Fibroblast of peridontal ligament (primary cell): ENCODE measurements around the gene CAMK1D.

Experiments used
- DNase-seq: peaks from one replicate; pipeline ENCODE4 v3.0.0-alpha.2; 2010; ENCODE audit errors: extremely low read depth

CAMK1D gene

DNA sequence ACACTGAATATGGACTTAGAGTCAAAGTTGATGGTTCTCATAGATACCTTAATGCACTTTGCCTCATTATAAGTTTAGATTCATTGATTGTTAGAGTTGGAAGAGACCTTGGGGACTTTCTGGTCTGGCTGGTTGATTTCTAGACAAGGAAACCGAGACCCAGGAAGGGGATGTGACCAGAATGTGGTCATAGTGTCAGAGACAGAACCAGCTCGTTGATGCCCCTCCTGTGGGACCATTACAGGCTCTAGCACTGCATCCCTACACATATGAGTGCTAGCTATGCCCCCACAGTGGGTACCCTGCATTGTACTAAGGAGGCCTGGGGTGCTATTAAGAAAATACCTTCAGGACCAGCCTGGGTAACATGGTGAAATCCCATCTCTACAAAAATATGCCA, 306.6 kb downstream of the CAMK1D start:
- DNase-seq: no peak

DNA sequence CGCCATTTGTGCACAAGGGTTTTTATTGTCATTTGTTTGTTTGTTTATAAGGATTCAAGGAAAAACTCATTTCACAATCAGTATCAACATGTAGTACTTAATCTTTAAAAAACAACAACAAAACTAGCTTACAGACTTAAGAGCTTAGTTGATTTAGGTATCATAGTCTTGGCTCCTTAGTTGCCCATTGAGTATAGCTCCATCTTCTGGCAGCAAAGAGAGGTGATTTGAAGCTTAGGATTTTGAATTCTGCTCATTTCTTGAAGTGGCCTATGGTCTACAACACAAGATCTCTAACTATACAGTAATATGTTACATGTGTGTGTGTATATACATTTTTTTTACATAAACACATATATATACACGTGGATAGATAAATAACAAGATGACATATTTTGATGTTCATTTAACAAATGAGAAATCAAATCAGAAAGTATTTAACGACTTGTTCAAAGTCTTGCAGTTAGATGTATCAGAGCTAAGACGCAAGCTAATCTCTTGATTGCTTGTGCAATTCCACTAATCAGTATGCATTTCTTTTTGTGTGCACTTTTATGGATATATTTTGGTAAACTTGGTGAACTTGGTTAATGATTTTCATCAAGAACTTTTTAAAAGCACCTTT, 307.3 kb downstream of the CAMK1D start:
- DNase-seq: peak; percentile 70

- no peak for DNase-seq
Measured at GRCh38 chr10:12657489-12657888, 308.1 kb downstream of the CAMK1D start.

- DNase-seq: no peak
Measured at GRCh38 chr10:12658526-12658925, 309.2 kb downstream of the CAMK1D start.

GRCh38 chr10:12659706-12660105, 310.4 kb downstream of the CAMK1D start:
- DNase-seq: no peak

DNA sequence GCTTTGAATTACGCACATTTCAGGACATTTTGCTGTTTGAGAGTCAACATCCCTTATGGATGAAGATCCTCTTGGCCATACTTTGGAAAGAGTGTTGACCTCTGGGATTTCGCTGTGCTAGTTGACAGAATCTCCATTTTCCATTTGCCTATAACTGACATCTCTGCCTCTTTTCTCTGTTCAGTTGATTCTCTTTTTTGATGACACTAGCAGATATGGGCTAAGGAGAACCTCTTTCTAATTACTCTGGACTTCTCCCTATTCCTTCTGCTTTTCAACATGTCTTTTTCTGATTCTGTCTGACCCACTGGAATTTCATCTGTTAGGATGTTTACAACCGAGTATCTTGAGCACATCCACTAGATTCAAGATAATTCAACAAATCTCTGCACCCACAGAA, 311.5 kb downstream of the CAMK1D start:
- no peak for DNase-seq

GRCh38 chr10:12661671-12662070, 312.3 kb downstream of the CAMK1D start:
- DNase-seq: no peak

GRCh38 chr10:12663863-12664262, 314.5 kb downstream of the CAMK1D start:
- no peak for DNase-seq

DNA sequence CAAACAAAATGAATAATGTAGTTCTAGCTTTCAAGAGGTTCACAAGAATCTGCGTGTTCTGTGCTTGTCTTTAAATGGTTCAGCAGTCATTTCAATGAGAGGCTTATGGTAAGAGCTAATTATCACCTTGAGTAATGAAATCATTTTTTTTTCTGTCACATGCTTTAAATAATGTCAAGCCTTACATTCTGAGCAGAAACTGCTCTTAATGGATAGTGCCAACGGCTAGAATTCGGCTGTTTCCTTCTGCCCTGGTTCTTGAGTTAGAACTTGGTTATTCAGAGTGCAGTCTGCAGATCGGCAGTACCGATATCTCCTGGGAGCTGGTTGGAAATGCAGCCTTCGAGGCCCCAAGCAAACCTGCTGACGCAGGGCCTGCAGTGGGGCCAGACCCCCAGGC, 316.2 kb downstream of the CAMK1D start:
- DNase-seq: no peak

DNA sequence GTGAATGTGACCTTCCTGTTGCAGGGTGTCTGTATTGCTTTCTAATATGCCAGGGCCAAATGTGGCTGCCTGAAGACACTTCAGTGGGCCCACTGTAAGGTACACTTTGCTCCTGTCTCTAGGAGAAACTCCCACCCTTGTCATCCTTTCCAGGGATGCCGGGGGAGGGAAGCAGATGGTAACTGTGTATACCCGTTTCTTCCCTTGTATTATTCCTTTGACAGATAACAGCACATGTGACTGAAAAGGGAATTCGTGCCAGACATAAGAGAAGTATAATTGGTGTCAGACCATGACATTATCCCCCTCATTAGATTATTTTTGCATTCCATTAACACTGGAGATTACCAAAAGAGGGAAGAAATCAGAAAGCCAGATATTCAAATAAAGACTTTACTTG, 317.7 kb downstream of the CAMK1D start:
- no peak for DNase-seq

- no peak for DNase-seq
Measured at GRCh38 chr10:12668634-12669033, 319.3 kb downstream of the CAMK1D start.

GRCh38 chr10:12670004-12670403, 320.7 kb downstream of the CAMK1D start:
- no peak for DNase-seq

- DNase-seq: no peak
Measured at GRCh38 chr10:12675186-12675585, 325.8 kb downstream of the CAMK1D start.

DNA sequence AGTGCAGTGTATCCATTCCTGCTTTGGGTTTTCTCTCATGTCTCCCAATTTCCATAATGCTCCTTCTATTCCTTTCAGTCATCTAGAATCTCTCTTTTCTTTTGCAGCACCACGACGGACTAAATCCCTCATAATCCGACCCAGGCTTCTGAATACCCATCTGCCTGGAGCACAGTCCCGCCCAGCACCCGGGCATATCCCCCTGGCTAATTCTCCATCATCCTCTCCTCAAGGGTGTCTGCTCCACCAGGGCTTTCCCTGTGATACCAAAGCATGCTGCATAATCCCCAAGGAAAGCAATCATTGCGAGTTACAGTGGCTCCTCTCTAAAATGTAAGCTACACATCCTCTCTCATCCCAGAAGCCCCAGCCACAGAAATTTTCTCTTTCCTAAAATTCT, 330.3 kb downstream of the CAMK1D start:
- no peak for DNase-seq

DNA sequence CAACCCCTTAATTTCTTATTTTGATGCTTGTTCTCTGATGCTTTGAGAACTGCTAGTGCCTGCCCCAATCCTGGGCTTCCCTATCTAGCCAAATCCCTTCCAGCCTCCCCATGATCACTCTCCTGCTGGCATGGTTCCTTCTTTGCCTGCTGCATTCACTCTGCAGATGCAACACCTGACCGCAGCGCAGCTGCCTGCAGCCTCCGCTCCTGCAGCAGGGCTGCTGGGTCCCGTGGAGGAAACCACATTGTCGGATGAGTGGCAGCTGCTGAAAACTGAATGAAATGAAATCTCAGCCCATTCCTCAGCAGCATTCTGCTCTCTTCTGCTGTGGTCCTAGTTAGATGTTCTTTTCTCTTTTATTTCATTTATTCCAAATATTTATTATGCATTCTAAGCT, 331.9 kb downstream of the CAMK1D start:
- no peak for DNase-seq

GRCh38 chr10:12684784-12685183, 335.4 kb downstream of the CAMK1D start:
- DNase-seq: no peak

GRCh38 chr10:12685261-12686058, 336.1 kb downstream of the CAMK1D start:
- no peak for DNase-seq

DNA sequence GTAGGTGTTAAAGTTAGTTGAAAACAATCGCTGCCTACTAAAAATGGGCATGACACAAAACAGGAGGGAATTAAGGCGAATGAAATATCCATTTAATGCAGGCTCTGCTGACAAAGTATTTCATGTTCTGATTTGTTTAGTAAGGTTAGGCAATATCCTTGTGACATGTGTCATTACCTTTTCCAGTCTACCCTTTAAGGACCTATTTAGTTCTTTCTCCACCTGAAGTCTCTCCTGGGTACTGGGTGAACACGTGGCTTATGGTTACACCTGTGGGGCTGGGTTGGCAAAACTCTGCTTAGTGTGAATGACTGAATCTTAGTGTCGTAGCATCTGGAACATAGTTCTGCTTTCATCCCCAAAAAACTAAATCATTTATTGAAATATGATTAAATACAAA, 338.6 kb downstream of the CAMK1D start:
- DNase-seq: no peak

DNA sequence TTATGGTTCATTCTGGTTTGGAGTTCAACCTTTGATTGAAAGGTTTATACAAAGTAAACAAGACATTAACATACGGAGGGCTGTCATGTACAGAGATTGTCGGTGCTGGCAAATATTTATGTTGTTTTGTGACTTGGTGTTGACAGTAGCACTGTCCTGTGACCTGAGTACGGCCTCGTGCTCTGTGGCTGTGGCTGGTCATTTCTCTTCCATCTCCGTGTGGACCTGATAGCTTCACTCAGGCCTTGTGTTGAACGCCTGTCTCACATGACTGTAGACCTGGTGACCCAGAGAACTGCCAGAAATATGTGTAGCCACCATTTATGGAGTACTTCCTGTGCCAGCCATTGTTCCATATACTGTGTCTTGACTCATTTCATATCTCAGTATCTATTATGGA, 340.5 kb downstream of the CAMK1D start:
- no peak for DNase-seq

DNA sequence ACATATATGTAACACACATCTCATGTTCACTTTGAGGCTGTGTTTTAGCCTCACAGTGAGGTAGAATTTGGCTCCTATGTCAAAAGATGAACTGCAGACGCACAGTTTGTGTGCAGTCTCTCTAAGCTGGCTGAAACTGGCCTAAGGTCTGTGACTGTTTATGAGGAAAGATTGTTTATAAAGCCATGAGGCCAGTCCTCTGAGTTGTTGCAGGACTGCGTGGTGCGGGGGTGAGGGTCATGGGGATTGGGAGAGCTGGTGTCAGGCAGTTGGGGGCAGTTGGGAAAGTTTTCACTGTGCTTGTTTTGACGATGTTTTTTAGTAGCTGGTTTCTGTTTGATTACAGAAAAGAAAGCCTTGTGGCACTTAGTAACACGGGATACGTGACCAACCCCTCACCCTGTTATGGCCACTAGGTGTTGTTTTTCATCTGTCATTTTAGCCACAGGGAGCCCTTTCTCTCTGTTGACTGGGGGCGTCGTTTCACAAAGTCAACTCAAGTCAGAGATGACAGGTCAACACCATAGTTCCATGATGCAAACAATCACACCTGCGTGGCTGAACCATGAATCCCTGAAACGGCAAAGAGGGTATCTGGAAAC, 341.3 kb downstream of the CAMK1D start:
- no peak for DNase-seq

- DNase-seq: no peak
Measured at GRCh38 chr10:12691596-12691995, 342.2 kb downstream of the CAMK1D start.

- no peak for DNase-seq
Measured at GRCh38 chr10:12697764-12698163, 348.4 kb downstream of the CAMK1D start.

DNA sequence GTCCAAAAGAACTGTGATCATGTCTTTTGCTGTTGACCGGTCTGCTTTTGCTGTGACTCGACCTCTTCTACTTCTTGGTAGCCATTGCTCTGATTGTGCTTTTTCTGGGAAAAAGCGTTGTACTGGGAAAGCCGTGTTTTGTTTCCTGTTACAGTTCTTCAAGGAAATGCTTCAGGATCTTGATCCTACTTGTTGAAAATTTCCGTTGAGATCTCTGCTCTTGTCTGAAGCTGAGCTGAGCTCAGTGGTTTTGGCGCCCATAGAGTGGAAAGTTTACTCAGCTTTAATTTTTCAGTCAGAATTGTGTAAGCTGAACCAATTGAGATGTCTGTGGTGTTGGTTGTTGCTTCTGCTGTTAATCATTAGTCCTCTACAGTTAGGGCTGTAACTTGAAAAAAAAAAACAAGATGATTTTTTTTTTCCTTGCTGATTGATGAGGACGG, 349.9 kb downstream of the CAMK1D start:
- peak; percentile 78 for DNase-seq
